ENCODE measurements around the gene RHOF. TPM values are rescaled to one million over a fixed set of nuclear protein-coding genes. Genes with fewer than 3 reads are reported as not detected.
A peak's percentile ranks its signal among the peaks of the same experiment; 100 is the strongest.

RHOF gene
- total RNA-seq, 6 experiments from 2014 or later: 3.7 to 16.2 (median 5.0) TPM

GRCh38 chr12:121812921-121813896 lies 19.7 kb upstream of the RHOF start:
- no peaks in the 10 kb centered on the region for H3K9me3 ChIP-seq
- peak overlapping the region in 2 of 3 donors; percentile 69 to 75 for H3K4me3 ChIP-seq
- peak overlapping the region in 2 of 3 donors; percentile 59 to 67 for H3K27ac ChIP-seq
- peaks cover 0 to 33% (median 15%) of the 10 kb centered on the region in 4 donors for H3K4me1 ChIP-seq
- TF ChIP-seq POLR2A (IDR thresholded peaks at IDR 0.05) (no peak), CTCF (IDR thresholded peaks at IDR 0.05) (no peak)
- intact Hi-C loops (cut with DNase I): loop anchor here in 1 of 2 donors (10.0 kb wide), 1 partner anchor 82 kb away; no protein-coding TSS in a partner anchor
- ATAC-seq (peak in 3 of 4 donors; percentile 0 to 34 (median 6)), DNase-seq (peak; percentile 51 to 62 (median 52))
- H3K36me3 ChIP-seq: peaks cover 9 to 66% (median 37%) of the 10 kb centered on the region in 4 donors
- no peaks in the 10 kb centered on the region for H3K27me3 ChIP-seq
- 22% methylated on average over 23 of the region's 25 CpGs for WGBS (ENCODE audit: insufficient coverage, low coverage, low lambda C conversion rate, missing lambda C conversion rate)

- ATAC-seq: peak; percentile 80 to 85 (median 82)
- peaks cover 0 to 39% (median 16%) of the 10 kb centered on the region in 4 donors for H3K4me1 ChIP-seq
- H3K27ac ChIP-seq: peak overlapping the region in 2 of 3 donors; percentile 59 to 67
- DNase-seq: peak; percentile 85 to 87 (median 86)
- WGBS (ENCODE audit: insufficient coverage, low coverage, low lambda C conversion rate, missing lambda C conversion rate): 20% methylated on average over 1 of the region's 26 CpGs
- no peaks in the 10 kb centered on the region for H3K27me3 ChIP-seq
- no peaks in the 10 kb centered on the region for H3K9me3 ChIP-seq
- H3K36me3 ChIP-seq: peaks cover 4 to 59% (median 35%) of the 10 kb centered on the region in 4 donors
- TF ChIP-seq POLR2A (IDR thresholded peaks at IDR 0.05) (peak; percentile 58), CTCF (IDR thresholded peaks at IDR 0.05) (peak in 3 of 4 donors; percentile 5 to 18 (median 6))
- intact Hi-C loops (cut with DNase I): loop anchor here in 1 of 2 donors (10.0 kb wide), 1 partner anchor 82 kb away; no protein-coding TSS in a partner anchor
- peak overlapping the region; percentile 57 to 75 (median 69) for H3K4me3 ChIP-seq
Observed at GRCh38 chr12:121812320-121812871, 18.9 kb upstream of the RHOF start.

GRCh38 chr12:121811434-121812319 lies 18.2 kb upstream of the RHOF start:
- peak overlapping the region in 2 of 3 donors; percentile 59 to 67 for H3K27ac ChIP-seq
- peak; percentile 76 to 89 (median 83) for ATAC-seq
- peaks cover 0 to 46% (median 20%) of the 10 kb centered on the region in 4 donors for H3K4me1 ChIP-seq
- H3K9me3 ChIP-seq: no peaks in the 10 kb centered on the region
- peaks cover 0 to 52% (median 29%) of the 10 kb centered on the region in 4 donors for H3K36me3 ChIP-seq
- H3K4me3 ChIP-seq: peak overlapping the region; percentile 57 to 75 (median 69)
- intact Hi-C loops (cut with DNase I): loop anchor here in 1 of 2 donors (10.0 kb wide), 1 partner anchor 83 kb away; no protein-coding TSS in a partner anchor
- H3K27me3 ChIP-seq: no peaks in the 10 kb centered on the region
- peak; percentile 79 to 85 (median 81) for DNase-seq
- WGBS (ENCODE audit: insufficient coverage, low coverage, low lambda C conversion rate, missing lambda C conversion rate): 3% methylated on average over 21 of the region's 46 CpGs
- TF ChIP-seq POLR2A (IDR thresholded peaks at IDR 0.05) (no peak), CTCF (IDR thresholded peaks at IDR 0.05) (peak; percentile 98 to 100 (median 100))
